ENCODE results near the gene ADPRHL1. TPM values are rescaled to one million over a fixed set of nuclear protein-coding genes. Genes with fewer than 3 reads are reported as not detected.

Gene ADPRHL1
- total and polyA plus RNA-seq, 2 donors (not counting 1 experiment from before 2014, with no cell fraction given), result 0.28 to 1.3 TPM

DNA sequence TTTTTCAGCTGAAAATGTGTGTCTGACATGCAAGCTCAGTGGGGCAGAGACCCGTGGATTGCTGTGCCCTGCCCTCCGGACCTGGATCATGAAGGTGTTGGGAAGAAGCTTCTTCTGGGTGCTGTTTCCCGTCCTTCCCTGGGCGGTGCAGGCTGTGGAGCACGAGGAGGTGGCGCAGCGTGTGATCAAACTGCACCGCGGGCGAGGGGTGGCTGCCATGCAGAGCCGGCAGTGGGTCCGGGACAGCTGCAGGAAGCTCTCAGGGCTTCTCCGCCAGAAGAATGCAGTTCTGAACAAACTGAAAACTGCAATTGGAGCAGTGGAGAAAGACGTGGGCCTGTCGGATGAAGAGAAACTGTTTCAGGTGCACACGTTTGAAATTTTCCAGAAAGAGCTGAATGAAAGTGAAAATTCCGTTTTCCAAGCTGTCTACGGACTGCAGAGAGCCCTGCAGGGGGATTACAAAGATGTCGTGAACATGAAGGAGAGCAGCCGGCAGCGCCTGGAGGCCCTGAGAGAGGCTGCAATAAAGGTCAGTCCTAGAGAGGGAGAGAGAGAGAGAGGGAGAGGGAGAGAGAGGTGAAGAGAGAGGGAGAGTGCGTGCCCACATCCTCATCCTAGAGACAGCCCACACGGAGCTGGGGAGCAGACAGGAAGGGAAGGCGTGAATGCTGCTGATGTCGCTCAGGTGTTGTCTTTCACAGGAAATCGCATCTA lies 42.4 kb upstream of the ADPRHL1 start:
- peaks cover 27% of the 10 kb centered on the region for H3K4me1 Mint-ChIP-seq
- no peak for TF ChIP-seq EZH2 (IDR thresholded peaks at IDR 0.05; ENCODE audit: borderline replicate concordance, insufficient read depth, low read depth, low read length, poor library complexity, severe bottlenecking)
- TF ChIP-seq, protein P1, sequence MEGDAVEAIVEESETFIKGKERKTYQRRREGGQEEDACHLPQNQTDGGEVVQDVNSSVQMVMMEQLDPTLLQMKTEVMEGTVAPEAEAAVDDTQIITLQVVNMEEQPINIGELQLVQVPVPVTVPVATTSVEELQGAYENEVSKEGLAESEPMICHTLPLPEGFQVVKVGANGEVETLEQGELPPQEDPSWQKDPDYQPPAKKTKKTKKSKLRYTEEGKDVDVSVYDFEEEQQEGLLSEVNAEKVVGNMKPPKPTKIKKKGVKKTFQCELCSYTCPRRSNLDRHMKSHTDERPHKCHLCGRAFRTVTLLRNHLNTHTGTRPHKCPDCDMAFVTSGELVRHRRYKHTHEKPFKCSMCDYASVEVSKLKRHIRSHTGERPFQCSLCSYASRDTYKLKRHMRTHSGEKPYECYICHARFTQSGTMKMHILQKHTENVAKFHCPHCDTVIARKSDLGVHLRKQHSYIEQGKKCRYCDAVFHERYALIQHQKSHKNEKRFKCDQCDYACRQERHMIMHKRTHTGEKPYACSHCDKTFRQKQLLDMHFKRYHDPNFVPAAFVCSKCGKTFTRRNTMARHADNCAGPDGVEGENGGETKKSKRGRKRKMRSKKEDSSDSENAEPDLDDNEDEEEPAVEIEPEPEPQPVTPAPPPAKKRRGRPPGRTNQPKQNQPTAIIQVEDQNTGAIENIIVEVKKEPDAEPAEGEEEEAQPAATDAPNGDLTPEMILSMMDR (IDR thresholded peaks at IDR 0.05), result no peak
- 93% methylated on average over 22 of the region's 26 CpGs for WGBS (ENCODE audit: insufficient coverage)
- no peak overlapping the region for H3K4me3 ChIP-seq (ENCODE audit: control extremely low read depth in 1 of 5, extremely low read depth in 1 of 5, insufficient read depth in 1 of 5, low read depth in 2 of 5, low read length in 4 of 5)
- POLR2A ChIA-PET, result no interaction called here
- H3K79me2 ChIP-seq (ENCODE audit: control insufficient read depth, insufficient read depth, low read length), result peaks cover 37% of the 10 kb centered on the region
- CTCF ChIA-PET, result no interaction called here
- H3K9ac ChIP-seq (ENCODE audit: low read length), result no peak overlapping the region
- H3K27me3 Mint-ChIP-seq, result no peaks in the 10 kb centered on the region
- H4K20me1 ChIP-seq (ENCODE audit: control insufficient read depth, insufficient read depth, low read length, poor library complexity, severe bottlenecking), result no peaks in the 10 kb centered on the region
- no peaks in the 10 kb centered on the region for H3K9me3 Mint-ChIP-seq (ENCODE audit: insufficient read depth)
- intact Hi-C loops (cut with micrococcal nuclease), result no loop called here
- H3K27ac Mint-ChIP-seq, result no peak overlapping the region
- H3K4me2 ChIP-seq (replicated peaks; ENCODE audit: low read depth, low read length, poor library complexity, severe bottlenecking), result no peak overlapping the region
- peaks cover 14 to 16% of the 10 kb centered on the region in 2 donors for H3K4me1 ChIP-seq (ENCODE audit: control insufficient read depth in 2 of 2, insufficient read depth in 2 of 2, low read length in 2 of 2)
- H3K27ac ChIP-seq (ENCODE audit: low read length in 2 of 2), result no peak overlapping the region
- ATAC-seq (ENCODE audit: low read depth), result no peak
- no peak overlapping the region for H2AFZ ChIP-seq (ENCODE audit: insufficient read depth, low read depth, low read length, poor library complexity, severe bottlenecking)
- no peak overlapping the region for H3K4me3 Mint-ChIP-seq
- H3K27me3 ChIP-seq (replicated peaks in 1 of 4; ENCODE audit: control extremely low read depth in 1 of 4, control insufficient read depth in 3 of 4, insufficient read depth in 4 of 4, low read length in 3 of 4), result no peaks in the 10 kb centered on the region
- H3K9me3 ChIP-seq (ENCODE audit: control extremely low read depth in 1 of 3, control insufficient read depth in 2 of 3, insufficient read depth in 1 of 3, low read length in 2 of 3), result peaks cover 0 to 5% (median 0%) of the 10 kb centered on the region in 3 donors
- peaks cover 4 to 44% of the 10 kb centered on the region in 2 experiments for H3K36me3 ChIP-seq (replicated peaks in 1 of 2; ENCODE audit: control extremely low read depth in 1 of 2, control insufficient read depth in 1 of 2, extremely low read depth in 1 of 2, insufficient read depth in 2 of 2, low read length in 1 of 2)
- no peak for DNase-seq

DNA sequence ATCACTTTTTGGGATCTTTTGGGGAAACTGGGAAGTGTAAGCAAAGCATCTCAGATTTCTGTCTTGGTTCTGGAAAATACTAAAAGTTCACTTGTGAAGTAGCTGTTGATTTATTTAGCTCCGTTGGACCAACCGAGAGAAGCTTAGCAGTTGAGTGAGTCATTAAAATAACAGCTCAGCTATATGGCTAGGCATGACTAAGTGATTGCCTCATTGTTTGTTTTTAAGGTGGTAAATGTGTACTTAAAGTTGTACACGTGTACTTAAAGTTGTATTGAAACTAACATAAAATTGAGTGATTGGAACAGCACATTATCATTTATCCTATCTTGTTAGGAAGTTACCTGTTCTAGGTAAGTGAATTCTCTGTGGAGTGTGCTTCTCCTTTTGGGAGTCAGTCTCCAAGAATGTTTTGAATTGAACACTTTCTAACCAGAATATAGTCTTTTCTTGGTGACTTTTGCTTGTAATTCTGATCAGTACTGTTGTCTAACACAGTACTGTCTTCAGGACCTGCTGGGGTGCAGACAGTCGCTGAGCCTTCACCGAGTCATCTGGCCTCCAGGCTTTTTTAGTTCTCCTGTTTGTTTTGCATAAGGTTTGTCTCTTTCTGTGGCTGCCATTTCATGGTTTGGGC lies 40.1 kb upstream of the ADPRHL1 start:
- Mint-ChIP-seq H3K4me3 (peak overlapping the region; percentile 75), H3K27ac (peak overlapping the region; percentile 71), H3K4me1 (peaks cover 44% of the 10 kb centered on the region), H3K9me3 (ENCODE audit: insufficient read depth) (no peaks in the 10 kb centered on the region), H3K27me3 (no peaks in the 10 kb centered on the region)
- ChIA-PET CTCF (no interaction called here), POLR2A (interaction anchor here (0.6 kb wide), 1 partner anchor 820 kb away, joined by 3 read pairs; no protein-coding TSS in a partner anchor)
- Histone ChIP-seq H3K4me1 (ENCODE audit: control insufficient read depth in 2 of 2, insufficient read depth in 2 of 2, low read length in 2 of 2) (peaks cover 24 to 27% of the 10 kb centered on the region in 2 donors), H3K4me3 (ENCODE audit: control extremely low read depth in 1 of 5, extremely low read depth in 1 of 5, insufficient read depth in 1 of 5, low read depth in 2 of 5, low read length in 4 of 5) (peak overlapping the region in 1 of 5 experiments; percentile 9), H3K9ac (ENCODE audit: low read length) (no peak overlapping the region), H3K9me3 (ENCODE audit: control extremely low read depth in 1 of 3, control insufficient read depth in 2 of 3, insufficient read depth in 1 of 3, low read length in 2 of 3) (peaks cover 0 to 5% (median 0%) of the 10 kb centered on the region in 3 donors), H2AFZ (ENCODE audit: insufficient read depth, low read depth, low read length, poor library complexity, severe bottlenecking) (no peak overlapping the region), H3K27ac (ENCODE audit: low read length in 2 of 2) (peak overlapping the region in 1 of 2 donors; percentile 33), H4K20me1 (ENCODE audit: control insufficient read depth, insufficient read depth, low read length, poor library complexity, severe bottlenecking) (peaks cover 7% of the 10 kb centered on the region), H3K79me2 (ENCODE audit: control insufficient read depth, insufficient read depth, low read length) (peaks cover 52% of the 10 kb centered on the region), H3K4me2 (replicated peaks; ENCODE audit: low read depth, low read length, poor library complexity, severe bottlenecking) (peak overlapping the region; percentile 24), H3K36me3 (replicated peaks in 1 of 2; ENCODE audit: control extremely low read depth in 1 of 2, control insufficient read depth in 1 of 2, extremely low read depth in 1 of 2, insufficient read depth in 2 of 2, low read length in 1 of 2) (peaks cover 4 to 23% of the 10 kb centered on the region in 2 experiments), H3K27me3 (replicated peaks in 1 of 4; ENCODE audit: control extremely low read depth in 1 of 4, control insufficient read depth in 3 of 4, insufficient read depth in 4 of 4, low read length in 3 of 4) (no peaks in the 10 kb centered on the region)
- 58% methylated on average over 4 of the region's 5 CpGs for WGBS (ENCODE audit: insufficient coverage)
- DNase-seq, result peak; percentile 15
- intact Hi-C loops (cut with micrococcal nuclease), result no loop called here
- TF ChIP-seq, protein P1 (IDR thresholded peaks at IDR 0.05), result no peak
- no peak for TF ChIP-seq EZH2 (IDR thresholded peaks at IDR 0.05; ENCODE audit: borderline replicate concordance, insufficient read depth, low read depth, low read length, poor library complexity, severe bottlenecking)
- ATAC-seq (ENCODE audit: low read depth), result no peak
